Measurements from ENCODE around the gene UNC119.
A peak's percentile ranks its signal among the peaks of the same experiment; 100 is the strongest.

UNC119 gene

GRCh38 chr17:28573040-28573380, 20.6 kb upstream of the UNC119 start:
- DNase-seq (ENCODE audit: low spot score): no peak

GRCh38 chr17:28572259-28573039, 20.0 kb upstream of the UNC119 start:
- no peak for DNase-seq (ENCODE audit: low spot score)

- peak; percentile 100 for DNase-seq (ENCODE audit: low spot score)
These were observed 19.1 kb upstream of the UNC119 start, which contains the start of gene PIGS for GRCh38 chr17:28571361-28572122. PIGS (minus strand) TSS chr17:28571524; CDS start chr17:28571496, 28 bp downstream.

GRCh38 chr17:28570716-28571360, 18.4 kb upstream of the UNC119 start:
- peak; percentile 78 for DNase-seq (ENCODE audit: low spot score)

GRCh38 chr17:28569446-28569845, 17.0 kb upstream of the UNC119 start:
- no peak for DNase-seq (ENCODE audit: low spot score)

GRCh38 chr17:28567604-28568003, 15.2 kb upstream of the UNC119 start:
- DNase-seq (ENCODE audit: low spot score): no peak

GRCh38 chr17:28563475-28563874, 11.1 kb upstream of the UNC119 start:
- no peak for DNase-seq (ENCODE audit: low spot score)

- no peak for DNase-seq (ENCODE audit: low spot score)
These were observed 2.6 kb upstream of the UNC119 start for GRCh38 chr17:28555022-28555421.

GRCh38 chr17:28554565-28554964, 2.1 kb upstream of the UNC119 start:
- no peak for DNase-seq (ENCODE audit: low spot score)

GRCh38 chr17:28553000-28553505, 629 bp upstream of the UNC119 start:
- DNase-seq (ENCODE audit: low spot score): no peak

GRCh38 chr17:28551421-28552175, 826 bp downstream of the UNC119 start:
- DNase-seq (ENCODE audit: low spot score): no peak

GRCh38 chr17:28550858-28551257, 1.6 kb downstream of the UNC119 start:
- no peak for DNase-seq (ENCODE audit: low spot score)

GRCh38 chr17:28549236-28550132, 2.9 kb downstream of the UNC119 start:
- DNase-seq (ENCODE audit: low spot score): peak; percentile 90

- DNase-seq (ENCODE audit: low spot score): no peak
These were observed 3.9 kb downstream of the UNC119 start for GRCh38 chr17:28548417-28549130.

GRCh38 chr17:28547623-28548416, 4.6 kb downstream of the UNC119 start:
- DNase-seq (ENCODE audit: low spot score): peak; percentile 89

- DNase-seq (ENCODE audit: low spot score): no peak
These were observed 5.3 kb downstream of the UNC119 start for GRCh38 chr17:28547096-28547622.

GRCh38 chr17:28545787-28546415, 6.5 kb downstream of the UNC119 start:
- DNase-seq (ENCODE audit: low spot score): no peak

- DNase-seq (ENCODE audit: low spot score): no peak
These were observed 7.3 kb downstream of the UNC119 start for GRCh38 chr17:28545141-28545503.

Data from D341Med (cell line).